ENCODE measurements around the gene RFX3.

RFX3 gene

DNA sequence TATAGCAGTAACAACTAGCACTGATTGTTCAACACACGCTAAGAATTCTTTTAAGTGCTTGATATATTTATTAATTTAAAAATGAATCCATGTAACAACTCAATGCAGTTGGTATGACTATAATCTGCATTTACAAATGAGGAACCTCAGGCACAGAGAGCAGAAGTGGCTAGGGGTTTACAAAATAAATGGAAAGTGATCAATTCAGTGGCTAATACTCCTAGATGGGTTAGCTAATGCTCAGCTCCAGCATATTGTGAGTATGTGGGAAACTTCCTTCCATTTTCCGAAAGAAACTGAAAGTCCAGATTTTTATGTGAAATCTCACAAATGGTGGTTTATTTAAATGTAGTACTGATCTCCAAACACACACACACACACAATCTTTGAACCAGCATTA, 128.0 kb downstream of the RFX3 start:
- Histone ChIP-seq H3K27me3 (ENCODE audit: control insufficient read depth, insufficient read depth, low read length) (no peaks in the 10 kb centered on the region), H3K9me3 (ENCODE audit: control insufficient read depth, insufficient read depth, low read length) (no peaks in the 10 kb centered on the region), H3K4me1 (ENCODE audit: control insufficient read depth, insufficient read depth, low read length) (no peaks in the 10 kb centered on the region), H3K4me3 (ENCODE audit: low read length) (no peak overlapping the region), H3K27ac (ENCODE audit: low read length) (no peak overlapping the region), H3K36me3 (ENCODE audit: control insufficient read depth, insufficient read depth, low read length) (no peaks in the 10 kb centered on the region)
- no CpG with 5 or more reads among the region's 2 CpGs for WGBS (ENCODE audit: insufficient coverage, insufficient read length)
- DNase-seq (ENCODE audit: low read depth, low spot score) = no peak

DNA sequence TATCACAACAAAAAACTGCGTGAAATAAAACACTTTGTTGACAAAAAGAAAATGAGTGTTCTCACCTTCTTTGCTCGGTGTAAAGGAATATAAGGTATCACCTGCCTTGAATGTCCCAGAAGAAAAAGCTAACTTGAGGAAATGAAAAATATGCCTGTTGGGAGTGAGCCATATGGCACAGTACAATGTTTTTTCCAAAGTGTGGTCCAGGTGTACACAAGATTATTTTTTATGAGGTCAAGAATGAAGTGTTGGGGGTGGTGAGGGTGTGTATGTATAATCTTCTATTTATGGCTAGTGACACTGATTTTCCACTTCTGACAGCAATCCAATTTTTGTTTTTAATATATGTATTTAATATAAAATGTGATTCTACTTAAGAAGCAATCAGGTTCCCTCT, 134.4 kb downstream of the RFX3 start:
- Histone ChIP-seq H3K27ac (ENCODE audit: low read length) (no peak overlapping the region), H3K36me3 (ENCODE audit: control insufficient read depth, insufficient read depth, low read length) (no peaks in the 10 kb centered on the region), H3K4me1 (ENCODE audit: control insufficient read depth, insufficient read depth, low read length) (no peaks in the 10 kb centered on the region), H3K27me3 (ENCODE audit: control insufficient read depth, insufficient read depth, low read length) (no peaks in the 10 kb centered on the region), H3K9me3 (ENCODE audit: control insufficient read depth, insufficient read depth, low read length) (no peaks in the 10 kb centered on the region), H3K4me3 (ENCODE audit: low read length) (no peak overlapping the region)
- DNase-seq (ENCODE audit: low read depth, low spot score) = no peak
- WGBS (ENCODE audit: insufficient coverage, insufficient read length) = no CpG with 5 or more reads among the region's 2 CpGs

GRCh38 chr9:3386753-3387152, 139.0 kb downstream of the RFX3 start:
- WGBS (ENCODE audit: insufficient coverage, insufficient read length) = no CpG with 5 or more reads among the region's 1 CpG

GRCh38 chr9:3385871-3386270, 139.9 kb downstream of the RFX3 start:
- WGBS (ENCODE audit: insufficient coverage, insufficient read length) = no CpG with 5 or more reads among the region's 1 CpG
- Histone ChIP-seq H3K4me3 (ENCODE audit: low read length) (no peak overlapping the region), H3K4me1 (ENCODE audit: control insufficient read depth, insufficient read depth, low read length) (no peaks in the 10 kb centered on the region), H3K27ac (ENCODE audit: low read length) (no peak overlapping the region), H3K9me3 (ENCODE audit: control insufficient read depth, insufficient read depth, low read length) (no peaks in the 10 kb centered on the region), H3K27me3 (ENCODE audit: control insufficient read depth, insufficient read depth, low read length) (no peaks in the 10 kb centered on the region), H3K36me3 (ENCODE audit: control insufficient read depth, insufficient read depth, low read length) (no peaks in the 10 kb centered on the region)
- DNase-seq (ENCODE audit: low read depth, low spot score) = no peak

More at GRCh38 chr9:3386753-3387152, 139.0 kb downstream of the RFX3 start:
- Histone ChIP-seq H3K4me3 (ENCODE audit: low read length) (no peak overlapping the region), H3K36me3 (ENCODE audit: control insufficient read depth, insufficient read depth, low read length) (no peaks in the 10 kb centered on the region), H3K27me3 (ENCODE audit: control insufficient read depth, insufficient read depth, low read length) (no peaks in the 10 kb centered on the region), H3K9me3 (ENCODE audit: control insufficient read depth, insufficient read depth, low read length) (no peaks in the 10 kb centered on the region), H3K4me1 (ENCODE audit: control insufficient read depth, insufficient read depth, low read length) (no peaks in the 10 kb centered on the region), H3K27ac (ENCODE audit: low read length) (no peak overlapping the region)
- DNase-seq (ENCODE audit: low read depth, low spot score) = no peak

- Histone ChIP-seq H3K4me1 (ENCODE audit: control insufficient read depth, insufficient read depth, low read length) (peaks cover 2% of the 10 kb centered on the region; the same call in 1 of the 2 replicates), H3K9me3 (ENCODE audit: control insufficient read depth, insufficient read depth, low read length) (no peaks in the 10 kb centered on the region), H3K4me3 (ENCODE audit: low read length) (no peak overlapping the region), H3K36me3 (ENCODE audit: control insufficient read depth, insufficient read depth, low read length) (no peaks in the 10 kb centered on the region), H3K27me3 (ENCODE audit: control insufficient read depth, insufficient read depth, low read length) (no peaks in the 10 kb centered on the region), H3K27ac (ENCODE audit: low read length) (no peak overlapping the region)
- WGBS (ENCODE audit: insufficient coverage, insufficient read length) = no CpG with 5 or more reads among the region's 2 CpGs
- no peak for DNase-seq (ENCODE audit: low read depth, low spot score)
Observed at GRCh38 chr9:3371842-3372241, 154.0 kb downstream of the RFX3 start.

GRCh38 chr9:3370715-3371114, 155.1 kb downstream of the RFX3 start:
- no peaks in the 10 kb centered on the region for H3K27me3 ChIP-seq (ENCODE audit: control insufficient read depth, insufficient read depth, low read length)
- no peak overlapping the region for H3K27ac ChIP-seq (ENCODE audit: low read length)
- H3K4me3 ChIP-seq (ENCODE audit: low read length) = no peak overlapping the region
- no peak for DNase-seq (ENCODE audit: low read depth, low spot score)
- no peaks in the 10 kb centered on the region for H3K36me3 ChIP-seq (ENCODE audit: control insufficient read depth, insufficient read depth, low read length)
- H3K9me3 ChIP-seq (ENCODE audit: control insufficient read depth, insufficient read depth, low read length) = no peaks in the 10 kb centered on the region
- H3K4me1 ChIP-seq (ENCODE audit: control insufficient read depth, insufficient read depth, low read length) = peaks cover 2% of the 10 kb centered on the region; the same call in 1 of the 2 replicates

DNA sequence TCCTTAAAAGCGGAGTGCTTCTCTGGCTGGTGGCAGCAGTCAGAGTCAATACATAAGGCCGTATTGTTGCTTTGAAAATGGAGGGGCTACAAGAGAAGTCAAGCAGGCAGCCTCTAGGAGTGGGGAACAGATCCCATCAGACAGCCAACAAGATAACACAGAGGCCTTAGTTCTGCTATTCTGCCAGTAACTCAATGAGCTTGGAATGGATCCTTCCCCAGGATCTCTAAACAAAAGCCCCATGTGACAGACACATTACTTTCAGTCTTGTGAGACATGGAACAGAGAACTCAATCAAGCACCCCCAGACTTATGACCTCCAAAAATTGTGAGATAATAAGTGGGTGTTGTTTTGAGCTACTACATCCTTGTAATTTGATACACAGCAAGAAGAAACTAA, 158.6 kb downstream of the RFX3 start:
- Histone ChIP-seq H3K36me3 (ENCODE audit: control insufficient read depth, insufficient read depth, low read length) (no peaks in the 10 kb centered on the region), H3K27me3 (ENCODE audit: control insufficient read depth, insufficient read depth, low read length) (no peaks in the 10 kb centered on the region), H3K4me1 (ENCODE audit: control insufficient read depth, insufficient read depth, low read length) (peaks cover 2% of the 10 kb centered on the region; the same call in 1 of the 2 replicates), H3K9me3 (ENCODE audit: control insufficient read depth, insufficient read depth, low read length) (no peaks in the 10 kb centered on the region), H3K4me3 (ENCODE audit: low read length) (no peak overlapping the region), H3K27ac (ENCODE audit: low read length) (no peak overlapping the region)
- DNase-seq (ENCODE audit: low read depth, low spot score) = no peak
- WGBS (ENCODE audit: insufficient coverage, insufficient read length) = no CpG with 5 or more reads among the region's 2 CpGs

DNA sequence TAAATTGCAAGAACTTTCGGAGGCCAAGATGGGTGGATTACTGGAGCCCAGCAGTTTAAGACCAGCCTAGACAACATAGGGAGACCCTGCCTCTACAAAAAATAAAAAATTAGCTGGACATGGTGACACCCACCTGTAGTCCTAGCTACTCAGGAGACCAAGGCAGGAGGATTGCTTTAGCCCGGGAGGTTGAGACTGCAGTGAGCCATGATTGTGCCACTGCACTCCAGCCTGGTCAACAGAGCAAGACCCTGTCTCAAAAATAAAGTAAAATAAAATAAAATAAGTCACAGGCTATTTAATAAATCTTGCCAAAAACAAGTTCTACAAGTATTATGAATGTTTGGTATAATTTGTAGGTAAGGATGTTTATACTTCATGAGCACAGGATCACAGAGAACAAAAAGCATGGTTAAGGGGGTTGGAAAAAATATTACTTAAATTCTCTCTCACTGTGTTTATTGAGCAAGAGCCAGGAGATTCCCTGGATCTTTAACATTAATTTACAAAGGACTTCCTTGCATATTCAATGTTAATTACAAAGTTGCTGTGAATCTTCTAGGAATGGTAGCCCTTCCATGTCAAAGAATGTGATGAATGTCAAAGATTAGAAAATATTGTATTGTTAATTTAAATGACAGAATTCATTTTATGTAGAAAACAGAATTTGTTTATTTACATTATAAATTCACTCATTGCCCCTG, 164.0 kb downstream of the RFX3 start:
- no peak overlapping the region for H3K27ac ChIP-seq (ENCODE audit: low read length)
- no peaks in the 10 kb centered on the region for H3K36me3 ChIP-seq (ENCODE audit: control insufficient read depth, insufficient read depth, low read length)
- H3K9me3 ChIP-seq (ENCODE audit: control insufficient read depth, insufficient read depth, low read length) = no peaks in the 10 kb centered on the region
- WGBS (ENCODE audit: insufficient coverage, insufficient read length) = no CpG with 5 or more reads among the region's 2 CpGs
- no peak overlapping the region for H3K4me3 ChIP-seq (ENCODE audit: low read length)
- no peak for DNase-seq (ENCODE audit: low read depth, low spot score)
- H3K27me3 ChIP-seq (ENCODE audit: control insufficient read depth, insufficient read depth, low read length) = no peaks in the 10 kb centered on the region
- no peaks in the 10 kb centered on the region for H3K4me1 ChIP-seq (ENCODE audit: control insufficient read depth, insufficient read depth, low read length)

- Histone ChIP-seq H3K4me3 (ENCODE audit: low read length) (no peak overlapping the region), H3K27ac (ENCODE audit: low read length) (no peak overlapping the region), H3K27me3 (ENCODE audit: control insufficient read depth, insufficient read depth, low read length) (no peaks in the 10 kb centered on the region), H3K9me3 (ENCODE audit: control insufficient read depth, insufficient read depth, low read length) (no peaks in the 10 kb centered on the region), H3K4me1 (ENCODE audit: control insufficient read depth, insufficient read depth, low read length) (no peaks in the 10 kb centered on the region), H3K36me3 (ENCODE audit: control insufficient read depth, insufficient read depth, low read length) (no peaks in the 10 kb centered on the region)
- DNase-seq (ENCODE audit: low read depth, low spot score) = no peak
- WGBS (ENCODE audit: insufficient coverage, insufficient read length) = no CpG with 5 or more reads among the region's 4 CpGs
Observed at GRCh38 chr9:3361116-3361515, 164.7 kb downstream of the RFX3 start.

GRCh38 chr9:3360245-3360644, 165.6 kb downstream of the RFX3 start:
- Histone ChIP-seq H3K27me3 (ENCODE audit: control insufficient read depth, insufficient read depth, low read length) (no peaks in the 10 kb centered on the region), H3K36me3 (ENCODE audit: control insufficient read depth, insufficient read depth, low read length) (no peaks in the 10 kb centered on the region), H3K9me3 (ENCODE audit: control insufficient read depth, insufficient read depth, low read length) (no peaks in the 10 kb centered on the region), H3K4me1 (ENCODE audit: control insufficient read depth, insufficient read depth, low read length) (no peaks in the 10 kb centered on the region), H3K27ac (ENCODE audit: low read length) (no peak overlapping the region), H3K4me3 (ENCODE audit: low read length) (no peak overlapping the region)
- DNase-seq (ENCODE audit: low read depth, low spot score) = no peak

GRCh38 chr9:3359778-3360177, 166.0 kb downstream of the RFX3 start:
- no peaks in the 10 kb centered on the region for H3K27me3 ChIP-seq (ENCODE audit: control insufficient read depth, insufficient read depth, low read length)
- no peaks in the 10 kb centered on the region for H3K4me1 ChIP-seq (ENCODE audit: control insufficient read depth, insufficient read depth, low read length)
- WGBS (ENCODE audit: insufficient coverage, insufficient read length) = no CpG with 5 or more reads among the region's 1 CpG
- no peaks in the 10 kb centered on the region for H3K9me3 ChIP-seq (ENCODE audit: control insufficient read depth, insufficient read depth, low read length)
- H3K27ac ChIP-seq (ENCODE audit: low read length) = no peak overlapping the region
- H3K36me3 ChIP-seq (ENCODE audit: control insufficient read depth, insufficient read depth, low read length) = no peaks in the 10 kb centered on the region
- H3K4me3 ChIP-seq (ENCODE audit: low read length) = no peak overlapping the region
- no peak for DNase-seq (ENCODE audit: low read depth, low spot score)
